Activated CD4-positive, alpha-beta T cell treated with anti-CD3 and anti-CD28 coated beads, Interleukin-2, amount 50 U/mL, for 16 hours (primary cell): ENCODE data around the gene STAT4.

ENCODE experiments used
- DNase-seq: peaks from one replicate; pipeline ENCODE4 v3.0.0-alpha.2; 2020

STAT4 gene

GRCh38 chr2:190987116-190987515, 163.7 kb downstream of the STAT4 start:
- no peak for DNase-seq

- no peak for DNase-seq
Measured at GRCh38 chr2:190986221-190986953, 164.4 kb downstream of the STAT4 start.

- peak; percentile 48 for DNase-seq
Measured at GRCh38 chr2:190984595-190984994, 166.2 kb downstream of the STAT4 start.

- DNase-seq, result no peak
Measured at GRCh38 chr2:190982262-190983034, 168.3 kb downstream of the STAT4 start.

- DNase-seq, result no peak
Measured at GRCh38 chr2:190981733-190982132, 169.1 kb downstream of the STAT4 start.

- no peak for DNase-seq
Measured at GRCh38 chr2:190981333-190981732, 169.5 kb downstream of the STAT4 start.

- DNase-seq, result no peak
Measured at GRCh38 chr2:190980630-190981209, 170.1 kb downstream of the STAT4 start.

GRCh38 chr2:190979906-190980629, 170.7 kb downstream of the STAT4 start:
- no peak for DNase-seq
